Aorta (tissue), 5 donors: ENCODE results near the gene OR10W1. TPM values are rescaled to one million over a fixed set of nuclear protein-coding genes. Genes with fewer than 3 reads are reported as not detected.
A peak's percentile ranks its signal among the peaks of the same experiment; 100 is the strongest.

Experiments used
- ATAC-seq: fragments of 200-7000 bp; cut with Tn5 transposase; one replicate; pipeline ENCODE4 v1.9.1; 2022; ENCODE audit warnings: moderate library complexity; ENCODE audit not compliant: low FRiP score
- DNase-seq, 2 donors: peaks; one replicate each; pipeline ENCODE4 v3.0.0-alpha.2; 2020
- H3K27ac ChIP-seq, 2 donors: one replicate each; pipeline ENCODE4 v1.5.1; 2013; ENCODE audit warnings: low read length in 2 of 2, mild to moderate bottlenecking in 2 of 2, moderate library complexity in 2 of 2, control low read depth in 1 of 2, inconsistent platforms in 1 of 2, low read depth in 1 of 2
- H3K27me3 ChIP-seq, 2 donors: one replicate each; pipeline ENCODE4 v1.6.1; 2013; ENCODE audit warnings: control low read depth in 1 of 2, low read length in 1 of 2, mild to moderate bottlenecking in 1 of 2, moderate library complexity in 1 of 2; ENCODE audit not compliant: insufficient read depth in 2 of 2, control insufficient read depth in 1 of 2
- H3K36me3 ChIP-seq, 2 donors: one replicate each; pipeline ENCODE4 v1.6.1; 2013; ENCODE audit warnings: control low read depth in 1 of 2, low read length in 1 of 2, mild to moderate bottlenecking in 1 of 2; ENCODE audit not compliant: insufficient read depth in 2 of 2, control insufficient read depth in 1 of 2
- H3K4me1 ChIP-seq, 2 donors: one replicate each; pipeline ENCODE4 v1.6.1; 2013; ENCODE audit warnings: low read length in 2 of 2, control low read depth in 1 of 2, mild to moderate bottlenecking in 1 of 2, moderate library complexity in 1 of 2; ENCODE audit not compliant: insufficient read depth in 2 of 2, control insufficient read depth in 1 of 2
- H3K4me3 ChIP-seq, 2 donors: one replicate each; pipeline ENCODE4 v1.5.1; 2013; ENCODE audit warnings: low read length in 2 of 2, control low read depth in 1 of 2, mild to moderate bottlenecking in 1 of 2
- H3K9me3 ChIP-seq: one replicate; pipeline ENCODE4 v1.6.1; 2013; ENCODE audit warnings: mild to moderate bottlenecking, low read length; ENCODE audit not compliant: control insufficient read depth
- WGBS, 2 donors: extraction: QIAGEN DNeasy Blood & Tissue Kit; methylation state at CpG; one replicate each; pipeline ENCODE4 v1.1.7; 2013; 5-methylcytosine and 5-hydroxymethylcytosine counted together
- intact Hi-C, 2 donors: fragments of 100-400 bp; cut with DNase I; formaldehyde crosslinking; loops; one replicate each; pipeline versions ENCODE4 v1.14.2 to v1.15.0; 2022
- polyA plus RNA-seq, 2 donors: library from polyadenylated mRNA; stranded (reverse); fragments of 200-250 nt; gene quantifications; one replicate each; pipeline ENCODE4 v1.2.3, GENCODE V29; 2013
- total RNA-seq, 2 donors: library from RNA; stranded (reverse); fragmentation: NEBNext Ultra II Directional; extraction: Animal tissue kit (Norgen Biotek cat#: 25700); gene quantifications; one replicate each; pipeline ENCODE4 v1.2.1, GENCODE V29; 2021
- donor health status: healthy with polysubstance abuse.
- donor health status: Bipolar disorder and iron deficiency.
- donor health status: DM: no; HTN: no; CAD: no.
- donor health status: DM: no; HTN: no; CAD: no.
- donor health status: DM: yes; HTN: yes; CAD: no.

OR10W1 gene
- total and polyA plus RNA-seq, 4 donors, result not detected

- no peak for ATAC-seq
- H3K4me1 ChIP-seq, result no peaks in the 10 kb centered on the region
- H3K9me3 ChIP-seq, result peaks cover 2% of the 10 kb centered on the region
- H3K27me3 ChIP-seq, result no peaks in the 10 kb centered on the region
- no peak overlapping the region for H3K4me3 ChIP-seq
- intact Hi-C loops, result no loop called here
- H3K36me3 ChIP-seq, result no peaks in the 10 kb centered on the region
- 66 to 70% methylated on average over 2 of the region's 2 CpGs for WGBS, 2 donors
- H3K27ac ChIP-seq, result no peak overlapping the region
- no peak for DNase-seq
Measured at GRCh38 chr11:58259983-58260382, 8.1 kb downstream of the OR10W1 start.

GRCh38 chr11:58254936-58255335 is 13.1 kb downstream of the OR10W1 start:
- no peak overlapping the region for H3K4me3 ChIP-seq
- 71 to 72% methylated on average over 1 of the region's 1 CpG for WGBS, 2 donors
- no peaks in the 10 kb centered on the region for H3K36me3 ChIP-seq
- ATAC-seq (no peak), DNase-seq (no peak)
- no peaks in the 10 kb centered on the region for H3K27me3 ChIP-seq
- H3K27ac ChIP-seq, result no peak overlapping the region
- peaks cover 2% of the 10 kb centered on the region for H3K9me3 ChIP-seq
- no peaks in the 10 kb centered on the region for H3K4me1 ChIP-seq
- intact Hi-C loops, result no loop called here

- Histone ChIP-seq H3K27ac (no peak overlapping the region), H3K9me3 (peaks cover 1% of the 10 kb centered on the region), H3K4me3 (no peak overlapping the region), H3K36me3 (no peaks in the 10 kb centered on the region), H3K4me1 (no peaks in the 10 kb centered on the region), H3K27me3 (no peaks in the 10 kb centered on the region)
- WGBS, 2 donors, result 97 to 98% methylated on average over 2 of the region's 2 CpGs
- ATAC-seq (no peak), DNase-seq (no peak)
- intact Hi-C loops, result no loop called here
Measured at GRCh38 chr11:58243954-58244353, 24.1 kb downstream of the OR10W1 start.

- Histone ChIP-seq H3K36me3 (no peaks in the 10 kb centered on the region), H3K4me1 (no peaks in the 10 kb centered on the region), H3K27ac (no peak overlapping the region), H3K9me3 (peaks cover 3% of the 10 kb centered on the region), H3K27me3 (no peaks in the 10 kb centered on the region), H3K4me3 (no peak overlapping the region)
- intact Hi-C loops, result no loop called here
- ATAC-seq (no peak), DNase-seq (peak in 1 of 2 donors; percentile 64)
- WGBS, 2 donors, result 91 to 92% methylated on average over 32 of the region's 32 CpGs
Measured at GRCh38 chr11:58227956-58228615, 40.0 kb downstream of the OR10W1 start.

GRCh38 chr11:58222721-58223120 is 45.3 kb downstream of the OR10W1 start:
- ATAC-seq, result no peak
- no peak for DNase-seq
- 71 to 77% methylated on average over 7 of the region's 7 CpGs for WGBS, 2 donors
- Histone ChIP-seq H3K27ac (no peak overlapping the region), H3K27me3 (no peaks in the 10 kb centered on the region), H3K9me3 (peaks cover 3% of the 10 kb centered on the region), H3K36me3 (no peaks in the 10 kb centered on the region), H3K4me3 (no peak overlapping the region), H3K4me1 (no peaks in the 10 kb centered on the region)
- intact Hi-C loops, result no loop called here

Other genes with a start within 250 kb of the OR10W1 start
- not detected for gene OR9Q1, start 244.4 kb downstream of the OR10W1 start, total RNA-seq
- gene OR9Q1, start 244.4 kb downstream of the OR10W1 start, polyA plus RNA-seq, result not detected
- not detected for gene OR6Q1, start 237.3 kb downstream of the OR10W1 start, total RNA-seq
- not detected for gene OR6Q1, start 237.3 kb downstream of the OR10W1 start, polyA plus RNA-seq
- gene OR9I1, start 142.7 kb downstream of the OR10W1 start, total RNA-seq, result not detected
- gene OR9I1, start 142.7 kb downstream of the OR10W1 start, polyA plus RNA-seq, result not detected
- gene OR9Q2, start 79.2 kb downstream of the OR10W1 start, total RNA-seq, result not detected
- not detected for gene OR9Q2, start 79.2 kb downstream of the OR10W1 start, polyA plus RNA-seq
- not detected for gene OR1S2, start 64.1 kb downstream of the OR10W1 start, total RNA-seq
- gene OR1S2, start 64.1 kb downstream of the OR10W1 start, polyA plus RNA-seq, result not detected
- not detected for gene OR1S1, start 55.5 kb downstream of the OR10W1 start, total RNA-seq
- gene OR1S1, start 55.5 kb downstream of the OR10W1 start, polyA plus RNA-seq, result not detected
- not detected for gene OR10Q1, start 39.3 kb downstream of the OR10W1 start, total RNA-seq
- not detected for gene OR10Q1, start 39.3 kb downstream of the OR10W1 start, polyA plus RNA-seq
- not detected for gene OR5B17, start 90.8 kb upstream of the OR10W1 start, total RNA-seq
- not detected for gene OR5B17, start 90.8 kb upstream of the OR10W1 start, polyA plus RNA-seq
- not detected for gene OR5B3, start 138.6 kb upstream of the OR10W1 start, total RNA-seq
- gene OR5B3, start 138.6 kb upstream of the OR10W1 start, polyA plus RNA-seq, result not detected
- gene OR5B2, start 159.9 kb upstream of the OR10W1 start, total RNA-seq, result not detected
- gene OR5B2, start 159.9 kb upstream of the OR10W1 start, polyA plus RNA-seq, result not detected
- gene OR5B12, start 174.0 kb upstream of the OR10W1 start, total RNA-seq, result not detected
- not detected for gene OR5B12, start 174.0 kb upstream of the OR10W1 start, polyA plus RNA-seq
- gene OR5B21, start 239.8 kb upstream of the OR10W1 start, total RNA-seq, result not detected
- not detected for gene OR5B21, start 239.8 kb upstream of the OR10W1 start, polyA plus RNA-seq